ENCODE data around the gene TACR1.

Gene TACR1

GRCh38 chr2:75130171-75130570 is 69.1 kb downstream of the TACR1 start:
- Mint-ChIP-seq H3K27ac (no peak overlapping the region), H3K4me1 (peaks cover 15% of the 10 kb centered on the region), H3K36me3 (ENCODE audit: low read depth) (no peaks in the 10 kb centered on the region), H3K4me3 (no peak overlapping the region), H3K9me3 (peaks cover 7% of the 10 kb centered on the region), H3K27me3 (ENCODE audit: low read depth) (no peaks in the 10 kb centered on the region)
- peak in 1 of 3 experiments; percentile 18 for TF ChIP-seq CTCF (IDR thresholded peaks at IDR 0.05; ENCODE audit: unreplicated experiment in 3 of 3)

- Mint-ChIP-seq H3K4me1 (no peaks in the 10 kb centered on the region), H3K9me3 (peaks cover 7% of the 10 kb centered on the region), H3K27me3 (ENCODE audit: low read depth) (no peaks in the 10 kb centered on the region), H3K36me3 (ENCODE audit: low read depth) (no peaks in the 10 kb centered on the region), H3K27ac (no peak overlapping the region), H3K4me3 (no peak overlapping the region)
- no peak for TF ChIP-seq CTCF (IDR thresholded peaks at IDR 0.05; ENCODE audit: unreplicated experiment in 3 of 3)
Measured at GRCh38 chr2:75123876-75124275, 75.4 kb downstream of the TACR1 start.

- no peaks in the 10 kb centered on the region for H3K36me3 Mint-ChIP-seq (ENCODE audit: low read depth)
- TF ChIP-seq CTCF (IDR thresholded peaks at IDR 0.05; ENCODE audit: unreplicated experiment in 3 of 3): no peak
- no peaks in the 10 kb centered on the region for H3K9me3 Mint-ChIP-seq
- peaks cover 22% of the 10 kb centered on the region for H3K4me1 Mint-ChIP-seq
- H3K4me3 Mint-ChIP-seq: no peak overlapping the region
- no peak overlapping the region for H3K27ac Mint-ChIP-seq
- H3K27me3 Mint-ChIP-seq (ENCODE audit: low read depth): peaks cover 6% of the 10 kb centered on the region
Measured at GRCh38 chr2:75113231-75113869, 86.0 kb downstream of the TACR1 start.

GRCh38 chr2:75108937-75109482 is 90.3 kb downstream of the TACR1 start:
- Mint-ChIP-seq H3K27ac (peak overlapping the region; percentile 22 to 65 (median 41)), H3K9me3 (peaks cover under 1% of the 10 kb centered on the region), H3K27me3 (ENCODE audit: low read depth) (no peaks in the 10 kb centered on the region), H3K4me3 (peak overlapping the region in 1 of 3 experiments; percentile 35), H3K4me1 (peaks cover 22% of the 10 kb centered on the region), H3K36me3 (ENCODE audit: low read depth) (no peaks in the 10 kb centered on the region)
- TF ChIP-seq CTCF (IDR thresholded peaks at IDR 0.05; ENCODE audit: unreplicated experiment in 3 of 3): no peak

GRCh38 chr2:75102011-75102410 is 97.3 kb downstream of the TACR1 start:
- Mint-ChIP-seq H3K9me3 (peaks cover 15% of the 10 kb centered on the region), H3K4me3 (no peak overlapping the region), H3K27ac (no peak overlapping the region), H3K36me3 (ENCODE audit: low read depth) (no peaks in the 10 kb centered on the region), H3K27me3 (ENCODE audit: low read depth) (no peaks in the 10 kb centered on the region), H3K4me1 (peaks cover 7% of the 10 kb centered on the region)
- TF ChIP-seq CTCF (IDR thresholded peaks at IDR 0.05; ENCODE audit: unreplicated experiment in 3 of 3): no peak

GRCh38 chr2:75100801-75101151 is 98.5 kb downstream of the TACR1 start:
- Mint-ChIP-seq H3K4me1 (peaks cover 7% of the 10 kb centered on the region), H3K4me3 (no peak overlapping the region), H3K36me3 (ENCODE audit: low read depth) (no peaks in the 10 kb centered on the region), H3K27ac (peak overlapping the region in 1 of 3 experiments; percentile 21), H3K9me3 (peaks cover 15% of the 10 kb centered on the region), H3K27me3 (ENCODE audit: low read depth) (no peaks in the 10 kb centered on the region)
- TF ChIP-seq CTCF (IDR thresholded peaks at IDR 0.05; ENCODE audit: unreplicated experiment in 3 of 3): no peak

Measured in nephron (organoid).